HepG2 (cell line): Measurements from ENCODE around the gene SPINT4. TPM values are rescaled to one million over a fixed set of nuclear protein-coding genes. Genes with fewer than 3 reads are reported as not detected.
A peak's percentile ranks its signal among the peaks of the same experiment; 100 is the strongest.

Source experiments
- FOSL2 ChIP-seq: sonication (generic); formaldehyde crosslinking; IDR thresholded peaks from 2 replicates; pipeline ENCODE4 v1.4.0; 2020; ENCODE audit warnings: missing genetic modification reagents
- FOXM1 ChIP-seq: sonication (generic); formaldehyde crosslinking; IDR thresholded peaks from 2 replicates; pipeline ENCODE4 v1.5.0; 2020; ENCODE audit warnings: missing genetic modification reagents
- KDM3A ChIP-seq: IDR thresholded peaks from 2 replicates; pipeline ENCODE4 v1.6.1; 2018; ENCODE audit warnings: low read depth, missing compliant biosample characterization
- MLLT10 ChIP-seq: sonication (generic); formaldehyde crosslinking; IDR thresholded peaks from 2 replicates; pipeline ENCODE4 v1.4.0; 2020; ENCODE audit warnings: missing genetic modification reagents
- MNT ChIP-seq: fragments of 450-650 bp; IDR thresholded peaks from 2 replicates; pipeline ENCODE4 v1.6.1; 2016
- MXD4 ChIP-seq: IDR thresholded peaks from 2 replicates; pipeline ENCODE4 v1.6.1; 2016; ENCODE audit warnings: mild to moderate bottlenecking, missing biosample characterization, missing genetic modification reagents
- NCOR1 ChIP-seq: fragments of 200-600 bp; sonication (generic); IDR thresholded peaks from 2 replicates; pipeline ENCODE4 v1.7.0; 2017; ENCODE audit warnings: antibody characterized with exemption, low read length, borderline replicate concordance
- RNF2 ChIP-seq: fragments of 450-650 bp; conservative IDR thresholded peaks from 2 replicates; pipeline ENCODE4 v1.6.1; 2016; ENCODE audit warnings: low read depth
- SALL2 ChIP-seq: sonication (generic); formaldehyde crosslinking; IDR thresholded peaks from 2 replicates; pipeline ENCODE4 v1.8.1; 2023; ENCODE audit warnings: mild to moderate bottlenecking, missing genetic modification reagents, inconsistent platforms
- SMARCC2 ChIP-seq: fragments of 450-650 bp; IDR thresholded peaks from 2 replicates; pipeline ENCODE4 v1.6.1; 2017; ENCODE audit warnings: antibody characterized with exemption, mild to moderate bottlenecking
- SMC3 ChIP-seq: IDR thresholded peaks from 2 replicates; pipeline ENCODE4 v1.6.1; 2011; ENCODE audit warnings: low read length, improper control_type of control experiment
- THAP7 ChIP-seq: sonication (generic); formaldehyde crosslinking; IDR thresholded peaks from 2 replicates; pipeline ENCODE4 v1.8.1; 2023; ENCODE audit warnings: mild to moderate bottlenecking, missing genetic modification reagents
- ZBTB25 ChIP-seq: IDR thresholded peaks from 2 replicates; pipeline ENCODE4 v1.6.1; 2018; ENCODE audit warnings: missing genetic modification reagents
- ZNF30 ChIP-seq: sonication (generic); formaldehyde crosslinking; IDR thresholded peaks from 2 replicates; pipeline ENCODE4 v1.5.0; 2020; ENCODE audit warnings: mild to moderate bottlenecking, missing genetic modification reagents
- ZNF33B ChIP-seq: sonication (generic); formaldehyde crosslinking; IDR thresholded peaks from 2 replicates; pipeline ENCODE4 v1.5.1; 2020; ENCODE audit warnings: mild to moderate bottlenecking, missing genetic modification reagents
- ZNF569 ChIP-seq: sonication (generic); formaldehyde crosslinking; IDR thresholded peaks from 2 replicates; pipeline ENCODE4 v1.5.0; 2020; ENCODE audit warnings: mild to moderate bottlenecking, missing genetic modification reagents, moderate library complexity, borderline replicate concordance
- ZNF580 ChIP-seq: IDR thresholded peaks from 2 replicates; pipeline ENCODE4 v1.6.1; 2016; ENCODE audit warnings: low read depth, borderline replicate concordance
- polyA plus RNA-seq, 8 experiments: library from polyadenylated mRNA; depleted of rRNA in 3 of 8; stranded (reverse) in 7 of 8; unstranded in 1 of 8; fragments of >200 nt; fragmentation: Illumina TruSeq in 4 of 8; extraction: Trizol in 4 of 8; gene quantifications; 2 replicates each; pipeline versions ENCODE4 v1.2.1 to v1.2.3, GENCODE V29; 2011 to 2016; ENCODE audit warnings: low read depth in 4 of 8, missing spikeins in 1 of 8, mixed read lengths in 1 of 8; ENCODE audit not compliant: insufficient read depth in 1 of 8
- total RNA-seq, 5 experiments: library from RNA; depleted of rRNA; stranded (reverse); fragments of >200 nt; fragmentation: Illumina TruSeq; extraction: Trizol; gene quantifications; 2 replicates each; pipeline ENCODE4 v1.2.3, GENCODE V29; 2016; ENCODE audit warnings: low read depth in 1 of 5

SPINT4 gene
- total and polyA plus RNA-seq, 2 of the 13 experiments (the other 11 are each of a cell fraction or from before 2014, with no cell fraction given): not detected

GRCh38 chr20:45771182-45771759 lies 49.1 kb downstream of the SPINT4 start (continued):
- TF ChIP-seq ZNF30 (CRISPR knock-in tag) (no peak), SALL2 (CRISPR knock-in tag) (peak; percentile 49; the same call in 1 of the 2 replicates), ZNF569 (no peak), NCOR1 (0 out of 2 replicates have a peak, but pooled peaks have one; percentile 34), RNF2 (peak; percentile 65; the same call in 1 of the 2 replicates), SMC3 (peak; percentile 100), ZNF33B (no peak), FOXM1 (CRISPR knock-in tag) (no peak), ZBTB25 (peak; percentile 51; the same call in 1 of the 2 replicates), ZNF580 (CRISPR knock-in tag) (peak; percentile 90; the same call in 1 of the 2 replicates), KDM3A (CRISPR knock-in tag) (0 out of 2 replicates have a peak, but pooled peaks have one; percentile 69), SMARCC2 (no peak), MNT (peak; percentile 6; the same call in 1 of the 2 replicates), FOSL2 (CRISPR knock-in tag) (peak; percentile 26; the same call in 1 of the 2 replicates), THAP7 (CRISPR knock-in tag) (no peak), MXD4 (CRISPR knock-in tag) (peak; percentile 81), MLLT10 (no peak)
- TF ChIP-seq, all 625 proteins: peak for 127
